WI38 (cell line): Measurements from ENCODE around the gene NOS2.

Experiments used
- H3K4me3 ChIP-seq: 2 replicates; pipeline ENCODE4 v1.5.1; 2011; ENCODE audit warnings: low read depth, mild to moderate bottlenecking, control low read depth, low read length
- TF ChIP-seq, protein P1 (sequence below): IDR thresholded peaks from 2 replicates; pipeline ENCODE4 v1.5.1; 2012; ENCODE audit warnings: low read depth, mild to moderate bottlenecking, control low read depth, low read length

NOS2 gene

DNA sequence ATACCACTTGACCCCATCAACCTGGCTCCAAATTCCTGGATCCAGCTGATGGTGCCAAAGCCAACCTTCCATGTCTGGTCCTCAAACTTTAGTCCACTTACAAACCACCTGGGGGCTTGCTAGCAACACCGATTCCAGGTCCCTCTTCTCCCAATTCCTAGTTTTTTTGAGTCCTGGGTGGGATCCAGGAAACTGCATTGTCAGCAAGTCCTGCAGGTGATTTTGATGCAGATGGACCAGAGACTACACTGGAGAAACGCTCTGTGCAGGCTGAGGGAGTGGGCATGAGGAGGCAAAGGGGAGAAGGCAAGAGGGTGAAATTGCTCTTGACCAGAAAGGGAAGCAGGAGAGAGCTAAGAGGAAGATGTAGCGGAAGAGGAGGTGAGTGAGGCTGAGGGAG lies 21.0 kb upstream of the NOS2 start:
- no peak overlapping the region for H3K4me3 ChIP-seq
- TF ChIP-seq, protein P1, sequence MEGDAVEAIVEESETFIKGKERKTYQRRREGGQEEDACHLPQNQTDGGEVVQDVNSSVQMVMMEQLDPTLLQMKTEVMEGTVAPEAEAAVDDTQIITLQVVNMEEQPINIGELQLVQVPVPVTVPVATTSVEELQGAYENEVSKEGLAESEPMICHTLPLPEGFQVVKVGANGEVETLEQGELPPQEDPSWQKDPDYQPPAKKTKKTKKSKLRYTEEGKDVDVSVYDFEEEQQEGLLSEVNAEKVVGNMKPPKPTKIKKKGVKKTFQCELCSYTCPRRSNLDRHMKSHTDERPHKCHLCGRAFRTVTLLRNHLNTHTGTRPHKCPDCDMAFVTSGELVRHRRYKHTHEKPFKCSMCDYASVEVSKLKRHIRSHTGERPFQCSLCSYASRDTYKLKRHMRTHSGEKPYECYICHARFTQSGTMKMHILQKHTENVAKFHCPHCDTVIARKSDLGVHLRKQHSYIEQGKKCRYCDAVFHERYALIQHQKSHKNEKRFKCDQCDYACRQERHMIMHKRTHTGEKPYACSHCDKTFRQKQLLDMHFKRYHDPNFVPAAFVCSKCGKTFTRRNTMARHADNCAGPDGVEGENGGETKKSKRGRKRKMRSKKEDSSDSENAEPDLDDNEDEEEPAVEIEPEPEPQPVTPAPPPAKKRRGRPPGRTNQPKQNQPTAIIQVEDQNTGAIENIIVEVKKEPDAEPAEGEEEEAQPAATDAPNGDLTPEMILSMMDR, result no peak

DNA sequence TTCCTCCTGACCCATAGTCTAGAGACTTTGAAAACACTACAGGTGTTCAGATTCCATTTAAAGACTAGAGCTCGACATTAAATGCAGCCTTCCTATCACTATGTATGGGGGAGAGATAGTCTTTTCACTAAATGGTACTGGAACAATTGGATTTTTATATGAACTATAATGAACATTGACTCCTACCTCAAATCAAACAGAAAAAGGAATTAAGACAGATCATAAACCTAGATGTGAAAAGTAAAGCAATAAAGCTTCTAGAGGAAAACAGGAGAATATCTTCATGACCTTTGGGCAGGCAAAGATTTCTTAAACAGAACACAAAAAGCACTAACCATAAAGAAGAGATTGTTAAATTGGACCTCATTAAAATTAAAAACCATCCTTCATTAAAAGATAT lies 18.8 kb upstream of the NOS2 start:
- TF ChIP-seq, protein P1, result no peak
- no peak overlapping the region for H3K4me3 ChIP-seq

DNA sequence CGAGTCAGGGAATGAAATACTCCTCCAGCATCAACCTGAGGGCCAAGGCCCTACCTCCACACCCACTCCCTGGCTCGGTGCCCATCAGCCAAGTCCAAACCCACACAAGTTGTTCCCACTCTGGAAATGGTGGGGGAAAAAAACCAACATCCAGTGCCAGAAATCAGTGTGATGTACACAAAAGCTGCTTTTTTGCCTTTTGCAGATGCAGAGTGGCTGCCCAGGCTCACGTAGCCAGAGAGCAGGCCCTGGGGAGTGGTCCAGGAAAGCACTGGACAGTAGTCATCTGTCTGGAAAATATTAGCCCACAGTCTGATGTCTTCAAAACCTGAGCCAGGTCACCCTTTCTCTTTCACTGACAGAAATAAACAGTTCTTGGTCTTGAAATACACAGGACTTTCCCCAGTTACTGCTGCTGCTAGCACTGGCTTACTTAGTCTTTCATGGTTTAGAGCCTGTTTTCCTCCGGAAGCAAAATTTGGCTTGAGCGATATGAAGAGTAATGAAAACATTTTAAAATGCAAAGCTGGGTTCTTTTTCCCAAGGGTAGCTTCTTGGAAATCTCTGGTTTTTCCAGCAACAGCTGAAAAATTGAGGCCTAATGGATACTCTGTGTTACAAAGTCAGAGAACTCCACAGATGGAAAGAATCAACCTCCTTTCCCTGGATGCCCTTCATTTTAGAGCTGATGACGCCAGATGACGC lies 18.2 kb upstream of the NOS2 start:
- H3K4me3 ChIP-seq, result no peak overlapping the region
- TF ChIP-seq, protein P1, result no peak

DNA sequence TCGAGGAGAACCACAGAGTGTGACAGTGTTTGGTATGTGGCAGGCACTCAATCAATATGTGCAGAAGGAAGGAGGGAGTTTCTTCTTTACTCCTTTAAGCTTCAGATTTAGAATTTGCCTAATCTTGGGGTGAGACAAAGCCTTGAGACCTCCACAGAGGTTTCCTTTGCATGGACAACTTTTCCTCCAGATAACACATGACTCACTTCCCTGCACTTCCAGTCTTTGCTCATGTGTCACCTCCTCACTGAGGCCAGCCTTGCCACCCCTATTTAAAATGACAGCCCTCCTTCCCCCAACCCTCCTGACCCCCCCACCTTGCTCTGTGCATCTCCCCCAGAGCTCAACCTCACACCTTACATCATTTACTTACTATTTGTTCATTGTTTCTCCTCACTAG lies 17.4 kb upstream of the NOS2 start:
- H3K4me3 ChIP-seq, result no peak overlapping the region
- TF ChIP-seq, protein P1, result no peak

DNA sequence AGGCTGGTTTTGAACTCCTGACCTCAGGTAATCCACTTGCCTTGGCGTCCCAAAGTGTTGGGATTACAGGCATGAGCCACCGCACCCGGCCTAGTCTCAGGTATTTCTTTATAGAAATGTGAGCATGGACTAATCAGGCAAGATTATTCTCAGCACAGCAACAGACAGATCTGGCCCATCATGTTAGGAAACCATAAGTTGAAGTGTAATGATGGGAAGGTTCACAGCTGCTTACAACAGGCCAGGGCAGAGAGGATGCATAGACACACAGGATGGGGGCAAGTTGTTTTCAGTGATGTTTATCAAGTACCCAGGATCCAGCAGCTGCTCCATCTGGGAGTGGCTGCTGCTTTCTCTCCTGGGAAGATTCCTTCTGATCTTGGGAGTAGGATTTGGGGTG lies 16.6 kb upstream of the NOS2 start:
- TF ChIP-seq, protein P1, result no peak
- no peak overlapping the region for H3K4me3 ChIP-seq

DNA sequence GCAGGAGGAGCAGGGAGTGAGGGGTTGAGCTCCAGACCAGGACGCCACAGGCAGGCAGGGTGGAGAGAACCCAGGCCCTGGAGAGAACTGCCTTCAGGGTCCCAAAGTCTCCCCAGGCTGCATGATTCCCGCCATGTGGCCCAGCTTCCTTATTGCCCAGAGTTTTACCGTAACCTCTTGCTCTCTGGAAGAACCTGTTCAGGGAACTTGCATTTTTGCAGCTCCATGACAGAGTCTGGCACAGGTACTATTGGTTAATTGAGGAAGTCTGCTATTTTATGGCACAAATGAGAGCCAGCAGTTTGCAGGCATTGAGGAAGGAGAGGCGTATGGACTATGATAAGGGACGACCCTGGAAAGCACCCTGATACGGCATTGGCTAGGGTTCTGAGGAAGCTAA lies 11.6 kb upstream of the NOS2 start:
- no peak overlapping the region for H3K4me3 ChIP-seq
- TF ChIP-seq, protein P1, result no peak

DNA sequence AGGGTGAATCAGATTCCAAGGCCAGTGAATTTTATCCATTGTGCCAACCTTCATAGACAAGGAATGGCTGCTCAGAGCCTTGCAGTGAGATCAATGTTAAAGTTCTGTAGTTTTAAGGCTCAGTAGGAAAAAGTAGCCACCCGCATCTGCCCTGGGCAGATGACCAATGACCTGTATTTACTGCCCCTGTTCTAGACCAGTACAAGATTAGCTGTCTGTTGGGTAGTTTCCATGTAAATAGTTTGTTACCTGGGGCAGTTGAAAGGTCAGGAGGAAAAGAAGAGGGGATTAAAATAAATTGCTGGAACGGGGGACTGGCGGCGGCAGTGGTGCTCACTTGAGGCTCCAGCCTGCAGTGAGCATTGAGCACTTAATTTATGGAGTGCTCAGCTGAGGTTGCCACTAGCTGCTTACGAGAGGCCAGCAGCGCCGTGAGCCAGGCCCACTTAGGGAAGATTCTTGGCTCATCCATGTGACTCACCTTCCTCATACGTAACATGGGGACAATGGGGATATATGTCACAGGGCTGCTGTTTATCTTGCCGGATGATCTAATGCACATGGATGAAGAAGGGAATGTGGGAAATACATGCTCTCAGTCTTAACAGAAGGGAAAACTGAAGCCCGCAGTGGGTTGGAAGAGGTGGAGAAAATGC lies 10.7 kb upstream of the NOS2 start:
- no peak overlapping the region for H3K4me3 ChIP-seq
- TF ChIP-seq, protein P1, result no peak
